Right lobe of liver (tissue), 4 donors: ENCODE results near the gene B4GALT1.

ENCODE experiments used
- CTCF ChIP-seq, 4 donors: fragments of 200-600 bp in 3 of 4; fragments of 450-650 bp in 1 of 4; IDR thresholded peaks; one replicate each; pipeline versions ENCODE4 v1.5.1 to v1.8.0; 2016 to 2022; ENCODE audit warnings: antibody characterized with exemption in 4 of 4, mild to moderate bottlenecking in 2 of 4
- POLR2A ChIP-seq: fragments of 450-650 bp; IDR thresholded peaks from one replicate; pipeline ENCODE4 v1.6.1; 2017; ENCODE audit warnings: antibody characterized with exemption, mild to moderate bottlenecking
- donor health status: DM: no; HTN: no; CAD: no.
- donor health status: DM: no; HTN: no; CAD: no.
- donor health status: DM: no; HTN: yes; CAD: no.

DNA sequence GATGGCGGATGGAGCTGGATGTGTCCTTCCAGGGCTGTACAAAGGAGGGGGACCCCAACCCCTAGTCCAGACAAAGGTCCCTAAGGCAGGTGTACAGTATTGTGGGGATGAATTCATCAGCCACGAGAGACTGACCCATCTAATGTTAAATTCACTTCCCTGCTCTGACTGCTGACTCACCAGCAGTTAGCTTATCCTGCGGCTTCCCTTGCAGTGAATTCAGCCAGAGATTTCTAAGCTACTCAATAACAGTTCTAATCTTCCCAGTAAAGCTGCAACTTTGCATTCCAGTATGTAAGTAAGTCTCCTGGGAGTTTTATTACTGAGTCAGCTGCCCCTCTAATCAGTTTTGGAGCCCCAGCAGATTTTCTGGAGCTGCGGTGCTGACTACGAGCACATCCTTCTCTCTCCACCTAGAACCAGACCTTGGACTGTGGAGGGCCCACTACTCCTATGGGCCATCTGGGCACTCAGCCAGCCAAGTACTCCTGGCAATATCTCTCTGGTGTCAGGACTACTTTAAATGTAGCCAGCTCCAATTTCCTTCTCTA is 16.1 kb downstream of the B4GALT1 start:
- TF ChIP-seq CTCF (IDR thresholded peaks at IDR 0.05) (no peak), POLR2A (no peak)
